GM12891 (cell line): Measurements from ENCODE around the gene USP32.
"Not testable (repeated sequence)": the region's sequence is repeated elsewhere in the genome, so short reads cannot be mapped to it uniquely, and the experiment has no call there.

Experiments
- DNase-seq: peaks from one replicate; pipeline ENCODE4 v3.0.0; 2011; ENCODE audit warnings: low spot score; ENCODE audit not compliant: insufficient read length
- FAIRE-seq: peaks from 2 replicates; lab custom pipeline; 2011; peaks lifted over from hg19 to GRCh38; lab: Jason Lieb, UNC
- PAX5 ChIP-seq: IDR thresholded peaks from 2 replicates; pipeline ENCODE4 v1.6.1; 2011; ENCODE audit warnings: low read length, moderate library complexity, mild to moderate bottlenecking; ENCODE audit not compliant: insufficient read depth, severe bottlenecking
- POLR2A ChIP-seq: IDR thresholded peaks from 2 replicates; pipeline ENCODE4 v1.6.1; 2011; ENCODE audit warnings: low read depth, low read length, control low read depth
- POLR2AphosphoS5 ChIP-seq: IDR thresholded peaks from 2 replicates; pipeline ENCODE4 v1.6.1; 2011; ENCODE audit warnings: low read depth, low read length, control low read depth
- POU2F2 ChIP-seq: IDR thresholded peaks from 2 replicates; pipeline ENCODE4 v1.6.1; 2011; ENCODE audit warnings: low read depth, mild to moderate bottlenecking, control low read depth, low read length, moderate library complexity
- SPI1 ChIP-seq: IDR thresholded peaks from 2 replicates; pipeline ENCODE4 v1.6.1; 2011; ENCODE audit warnings: low read depth, low read length, control low read depth
- TAF1 ChIP-seq: IDR thresholded peaks from 2 replicates; pipeline ENCODE4 v1.6.1; 2011; ENCODE audit warnings: low read depth, low read length, control low read depth

The USP32 gene

DNA sequence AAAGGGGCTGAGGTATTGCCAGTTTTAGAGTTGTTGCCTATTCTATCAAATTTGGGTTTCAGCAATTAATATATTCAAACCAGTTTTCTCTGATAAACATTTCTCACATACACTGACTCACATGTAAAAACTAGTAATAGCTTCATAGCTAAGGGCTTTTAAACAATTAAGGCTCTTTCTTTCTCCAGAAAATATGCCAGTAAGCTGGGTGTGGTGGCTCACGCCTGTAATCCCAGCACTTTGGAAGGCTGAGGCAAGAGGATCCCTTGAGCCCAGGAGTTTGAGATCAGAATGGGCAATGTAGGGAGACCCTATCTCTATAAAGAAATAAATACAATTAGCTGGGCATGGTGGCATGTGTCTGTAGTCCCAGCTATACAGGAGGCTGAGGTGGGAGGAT lies 193.3 kb downstream of the USP32 start:
- FAIRE-seq, DNase-seq: not testable (repeated sequence)

DNA sequence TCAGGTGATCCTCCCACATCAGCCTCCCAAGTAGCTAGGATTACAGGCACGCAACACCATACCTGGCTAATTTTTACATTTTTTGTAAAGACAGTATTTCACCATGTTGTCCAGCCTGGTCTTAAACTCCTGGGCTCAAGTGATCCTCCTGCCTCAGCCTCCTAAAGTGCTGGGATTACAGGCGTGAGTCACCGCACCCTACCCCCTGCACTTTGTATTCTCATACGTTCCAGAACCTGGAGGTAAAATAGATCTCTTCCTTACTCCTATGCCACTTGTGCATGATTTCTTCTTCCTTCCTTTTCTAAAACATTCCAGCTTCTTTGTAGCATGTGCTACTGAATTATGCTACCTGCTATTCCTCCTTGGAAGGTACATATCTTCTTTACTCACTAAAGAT lies 197.8 kb downstream of the USP32 start:
- DNase-seq, FAIRE-seq: not testable (repeated sequence)

DNA sequence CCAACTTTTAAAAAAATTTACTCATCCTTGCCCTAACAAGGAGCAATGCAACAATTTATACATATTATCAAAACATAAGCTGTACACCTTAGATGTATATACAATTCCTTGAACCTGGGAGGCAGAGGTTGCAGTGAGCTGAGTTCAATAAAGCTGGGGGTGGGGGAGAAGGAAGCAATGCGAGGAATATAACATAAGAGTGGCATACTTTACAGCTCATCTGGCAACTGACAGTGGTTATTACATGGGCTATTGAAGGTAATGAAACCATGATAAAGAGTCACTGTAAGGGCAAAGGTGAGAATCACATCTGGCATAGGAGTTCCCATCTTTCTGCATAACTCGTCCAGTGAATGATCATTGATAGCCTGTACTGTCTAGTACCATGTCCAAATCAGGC lies 198.5 kb downstream of the USP32 start:
- FAIRE-seq (no peak), DNase-seq (no peak)
- TF ChIP-seq PAX5 (no peak), POLR2A (no peak), SPI1 (no peak), POU2F2 (no peak), POLR2AphosphoS5 (no peak), TAF1 (no peak)

DNA sequence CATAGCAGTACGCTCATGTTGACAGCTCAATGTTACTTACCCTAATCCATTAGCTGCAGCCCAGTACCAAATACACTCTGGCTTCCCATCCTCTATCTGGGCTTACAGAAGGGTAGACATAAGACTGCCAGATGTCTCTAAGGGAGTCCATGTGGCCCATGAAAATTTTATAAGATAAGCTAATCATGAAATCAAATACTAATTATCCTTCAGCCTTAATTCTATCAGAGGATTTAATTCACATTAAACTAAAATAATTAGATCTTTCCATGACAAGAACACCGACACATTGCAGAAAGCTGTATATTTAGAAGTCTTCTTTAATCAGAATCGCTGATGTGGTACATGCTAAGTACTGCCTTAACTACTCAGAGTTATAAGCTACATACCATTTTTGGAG lies 198.9 kb downstream of the USP32 start:
- not testable (repeated sequence) for DNase-seq, FAIRE-seq

DNA sequence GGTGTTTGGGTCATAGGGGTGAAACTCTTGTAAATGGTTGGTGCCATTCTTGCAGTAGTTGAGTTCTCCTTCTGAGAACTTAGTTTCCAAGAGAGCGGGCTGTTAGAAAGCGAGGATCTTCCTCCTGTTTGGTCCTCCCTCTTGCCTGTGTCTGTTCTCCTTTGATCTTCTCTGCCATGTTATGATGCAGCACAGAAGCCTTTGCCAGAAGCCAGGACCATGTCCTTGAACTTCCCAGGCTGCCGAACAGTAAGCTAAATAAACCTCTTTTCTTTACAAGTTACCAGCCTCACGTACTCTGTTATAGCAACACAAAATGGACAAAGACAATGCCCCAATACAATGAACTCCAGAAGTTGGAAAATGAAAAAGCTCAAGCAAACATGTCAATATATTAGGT lies 201.9 kb downstream of the USP32 start:
- not testable (repeated sequence) for DNase-seq, FAIRE-seq

DNA sequence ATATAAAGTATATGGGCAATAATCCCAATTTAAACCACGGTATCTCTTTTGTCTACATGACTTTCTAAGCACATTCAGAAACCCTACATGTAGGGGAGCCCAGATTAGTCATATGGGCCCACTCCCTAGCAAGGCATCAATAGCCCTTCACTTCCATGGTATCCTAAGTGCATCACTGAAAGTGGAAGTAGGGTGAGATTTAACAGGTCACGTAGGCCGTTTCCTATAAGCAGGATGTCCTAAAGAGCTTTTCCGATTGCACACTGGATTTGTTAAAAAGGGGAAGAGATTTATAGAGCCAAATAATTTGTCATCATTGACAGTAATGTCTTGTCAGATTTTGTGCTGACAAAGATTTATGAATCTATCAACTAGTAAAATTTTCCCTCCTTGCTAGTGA lies 203.2 kb downstream of the USP32 start:
- no peak for TF ChIP-seq POLR2AphosphoS5
- TF ChIP-seq TAF1: no peak
- no peak for TF ChIP-seq POLR2A
- TF ChIP-seq PAX5: no peak
- no peak for TF ChIP-seq POU2F2
- no peak for TF ChIP-seq SPI1
- no peak for FAIRE-seq
- DNase-seq: no peak

DNA sequence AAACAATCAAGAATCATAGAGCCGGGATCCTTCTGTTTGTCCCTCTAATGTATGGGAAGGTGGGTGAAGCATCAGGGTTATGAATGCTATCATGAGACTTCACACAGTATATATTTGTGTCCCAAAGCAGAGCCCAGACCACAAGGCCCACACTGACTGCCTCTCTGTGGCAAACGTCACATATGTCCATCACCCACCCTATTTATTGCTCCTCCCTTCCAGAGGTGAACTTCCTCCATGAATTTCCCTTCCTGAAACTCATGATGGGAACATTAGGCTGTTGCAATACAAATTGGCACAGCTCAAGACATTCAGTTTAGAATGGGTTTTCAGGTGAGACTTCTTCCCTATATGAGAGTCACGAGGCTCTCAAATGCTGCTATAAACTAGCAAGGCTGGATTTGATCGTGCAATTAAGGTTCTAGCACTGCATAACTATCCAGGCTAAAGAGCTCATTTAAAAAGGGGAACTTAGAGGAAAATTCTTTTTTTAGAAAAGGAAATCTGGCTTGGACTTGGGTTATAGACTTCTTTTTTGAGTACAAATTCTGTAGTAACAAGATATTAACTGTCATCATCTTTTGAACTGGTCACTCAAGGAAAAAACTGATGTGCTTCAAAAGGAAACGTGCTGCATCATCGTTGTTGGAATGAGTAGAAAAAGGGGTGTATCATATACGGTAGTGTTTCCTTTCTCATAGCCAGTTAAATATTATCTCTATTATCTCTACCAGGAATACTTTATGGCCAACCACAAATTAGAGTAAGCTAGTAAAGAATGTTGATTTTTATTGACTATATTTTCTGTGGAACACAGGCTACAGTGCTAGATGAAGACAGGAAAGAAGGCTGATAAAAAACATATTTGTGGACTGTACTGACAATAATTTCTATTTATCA lies 204.8 kb downstream of the USP32 start:
- FAIRE-seq, DNase-seq: not testable (repeated sequence)

DNA sequence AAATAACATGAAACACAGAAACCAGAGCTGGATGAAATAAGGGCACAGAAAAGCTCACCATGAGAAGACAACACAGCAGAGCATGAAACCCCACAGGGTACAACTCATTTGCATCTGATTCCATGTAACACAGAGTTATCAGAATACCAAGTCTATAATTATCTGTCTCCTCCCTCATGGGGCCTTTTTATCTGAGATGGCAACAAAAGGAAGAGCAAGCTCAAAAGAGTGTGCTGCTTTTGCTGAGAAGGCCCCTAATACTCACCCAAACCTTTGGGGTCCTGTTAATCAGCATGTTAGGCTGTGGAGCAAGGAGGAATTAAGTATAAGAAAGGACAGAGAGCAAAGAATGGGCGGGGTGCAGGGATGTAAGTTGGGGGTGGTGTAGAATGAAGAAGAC lies 205.6 kb downstream of the USP32 start:
- FAIRE-seq, DNase-seq: not testable (repeated sequence)

DNA sequence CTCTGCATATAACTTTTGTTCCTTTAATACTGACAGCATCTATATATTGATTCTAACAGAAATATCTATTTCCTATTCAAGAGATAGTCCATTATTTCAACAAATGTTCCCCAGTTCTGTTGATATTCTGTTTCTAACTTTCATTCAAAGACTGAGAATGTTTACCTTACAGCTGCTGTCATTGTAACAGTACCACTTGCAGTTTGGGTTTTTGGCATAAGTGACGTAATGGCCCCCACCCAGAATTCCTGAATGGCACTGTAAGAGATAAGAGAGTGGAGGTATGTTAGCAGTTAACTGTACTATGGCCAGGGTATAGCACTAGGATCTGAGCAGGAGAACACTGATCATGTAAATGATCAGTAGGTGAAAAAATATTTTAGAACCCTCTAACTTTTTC lies 211.6 kb downstream of the USP32 start:
- not testable (repeated sequence) for DNase-seq, FAIRE-seq

DNA sequence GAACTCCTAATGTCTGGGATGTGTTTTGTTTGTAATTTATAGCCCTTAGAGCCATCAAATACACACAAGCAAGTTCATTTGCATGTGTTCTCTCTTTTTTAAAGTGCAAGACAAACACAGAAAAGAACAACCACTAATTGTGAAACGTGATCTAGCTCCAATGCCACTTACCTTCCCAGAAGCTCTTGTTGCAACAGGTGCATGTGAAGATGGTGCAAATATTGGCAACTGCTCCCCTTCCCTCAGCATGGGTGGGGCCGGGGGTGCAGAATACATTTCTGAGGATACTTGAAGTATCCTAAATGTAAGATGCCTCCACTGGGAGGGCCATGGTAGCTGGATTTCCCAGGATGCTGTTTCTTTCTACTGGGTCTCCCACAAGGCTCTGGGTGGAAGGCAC lies 213.8 kb downstream of the USP32 start:
- FAIRE-seq, DNase-seq: not testable (repeated sequence)

DNA sequence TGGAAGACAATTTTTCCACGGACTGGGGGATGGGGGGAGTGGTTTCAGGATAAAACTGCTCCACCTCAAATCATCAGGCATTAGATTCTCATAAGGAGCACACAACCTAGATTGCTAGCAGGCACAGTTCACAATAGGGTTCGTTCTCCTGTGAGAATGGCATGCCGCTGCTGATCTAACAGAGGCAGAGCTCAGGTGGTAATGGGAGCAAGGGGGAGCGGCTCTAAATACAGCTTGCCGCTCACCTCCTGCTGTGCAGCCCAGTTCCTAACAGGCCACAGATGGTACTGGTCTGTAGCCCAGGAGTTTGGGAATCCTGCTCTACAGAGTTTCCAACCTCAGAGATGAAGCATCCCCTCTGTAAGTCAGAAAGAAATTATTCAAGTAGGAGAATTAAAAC lies 215.2 kb downstream of the USP32 start:
- FAIRE-seq, DNase-seq: not testable (repeated sequence)

DNA sequence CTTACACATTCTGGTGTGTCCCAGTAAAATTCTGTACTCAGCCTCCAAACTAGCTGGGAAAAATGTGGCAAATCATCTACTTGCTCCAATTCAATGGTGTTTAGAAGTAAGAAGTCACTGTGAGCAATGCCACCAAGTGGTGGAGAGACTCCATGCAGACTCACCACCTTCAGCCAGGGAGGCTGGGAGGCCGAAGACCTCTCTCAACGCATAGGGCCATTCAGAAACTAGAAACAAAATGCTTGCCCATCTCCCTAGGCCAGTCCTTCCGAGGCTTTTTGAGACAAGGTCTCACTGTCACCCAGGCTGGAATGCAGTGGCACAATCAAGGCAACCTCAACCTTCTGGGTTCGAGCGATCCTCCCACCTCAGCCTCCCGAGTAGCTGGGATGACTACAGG lies 217.2 kb downstream of the USP32 start:
- not testable (repeated sequence) for DNase-seq, FAIRE-seq

DNA sequence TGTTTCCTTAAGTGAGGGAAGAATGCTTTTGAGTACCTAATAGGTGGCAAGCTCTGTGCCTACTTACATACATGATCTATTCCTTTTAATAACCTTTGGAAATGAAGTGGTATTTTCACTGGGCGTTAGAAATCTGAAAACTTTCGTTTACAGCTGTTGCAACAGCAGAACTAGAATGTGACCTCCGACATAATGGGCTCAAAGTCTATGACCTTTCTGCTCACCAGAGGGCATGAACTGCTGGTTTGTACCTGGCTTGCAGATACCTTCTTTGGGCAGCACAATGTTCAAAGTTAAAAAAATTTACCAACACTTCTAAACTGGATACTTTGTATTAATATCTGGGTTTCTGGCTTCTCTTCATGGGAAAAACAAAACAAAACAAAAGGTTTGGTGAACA lies 217.9 kb downstream of the USP32 start:
- TF ChIP-seq POLR2A: no peak
- no peak for TF ChIP-seq POU2F2
- no peak for TF ChIP-seq PAX5
- TF ChIP-seq SPI1: no peak
- no peak for TF ChIP-seq POLR2AphosphoS5
- no peak for TF ChIP-seq TAF1
- FAIRE-seq (no peak), DNase-seq (no peak)
